Duodenal mucosa (tissue), 2 donors: ENCODE results near the gene KREMEN2.

Source experiments
- H3K27ac ChIP-seq: one replicate; pipeline ENCODE4 v1.7.0; 2013; ENCODE audit warnings: low read depth, low read length
- H3K27me3 ChIP-seq, 2 donors: one replicate each; pipeline ENCODE4 v1.7.0; 2013; ENCODE audit warnings: low read length in 2 of 2, control low read depth in 1 of 2; ENCODE audit not compliant: insufficient read depth in 2 of 2, control insufficient read depth in 1 of 2
- H3K36me3 ChIP-seq, 2 donors: one replicate each; pipeline ENCODE4 v1.7.0; 2013; ENCODE audit warnings: low read length in 2 of 2, control low read depth in 1 of 2; ENCODE audit not compliant: insufficient read depth in 2 of 2, control insufficient read depth in 1 of 2
- H3K4me1 ChIP-seq, 2 donors: one replicate each; pipeline ENCODE4 v1.7.0; 2013; ENCODE audit warnings: low read length in 2 of 2, control low read depth in 1 of 2; ENCODE audit not compliant: insufficient read depth in 2 of 2, control insufficient read depth in 1 of 2
- H3K4me3 ChIP-seq, 2 donors: one replicate each; pipeline ENCODE4 v1.7.0; 2013; ENCODE audit warnings: low read length in 2 of 2, low read depth in 1 of 2
- H3K9ac ChIP-seq, 2 donors: one replicate each; pipeline ENCODE4 v1.7.0; 2013; ENCODE audit warnings: low read length in 2 of 2, low read depth in 1 of 2
- H3K9me3 ChIP-seq, 2 donors: one replicate each; pipeline ENCODE4 v1.7.0; 2013; ENCODE audit warnings: low read length in 2 of 2, control low read depth in 1 of 2; ENCODE audit not compliant: control insufficient read depth in 1 of 2

KREMEN2 gene

GRCh38 chr16:2985462-2985861, 21.4 kb downstream of the KREMEN2 start:
- peaks cover 4 to 12% of the 10 kb centered on the region in 2 donors for H3K4me1 ChIP-seq
- H3K27me3 ChIP-seq, result no peaks in the 10 kb centered on the region
- H3K27ac ChIP-seq, result no peak overlapping the region
- H3K4me3 ChIP-seq, result no peak overlapping the region
- H3K9ac ChIP-seq, result no peak overlapping the region
- no peaks in the 10 kb centered on the region for H3K9me3 ChIP-seq
- H3K36me3 ChIP-seq, result no peaks in the 10 kb centered on the region

GRCh38 chr16:2985893-2986355, 21.8 kb downstream of the KREMEN2 start:
- H3K27me3 ChIP-seq, result no peaks in the 10 kb centered on the region
- H3K9ac ChIP-seq, result no peak overlapping the region

DNA sequence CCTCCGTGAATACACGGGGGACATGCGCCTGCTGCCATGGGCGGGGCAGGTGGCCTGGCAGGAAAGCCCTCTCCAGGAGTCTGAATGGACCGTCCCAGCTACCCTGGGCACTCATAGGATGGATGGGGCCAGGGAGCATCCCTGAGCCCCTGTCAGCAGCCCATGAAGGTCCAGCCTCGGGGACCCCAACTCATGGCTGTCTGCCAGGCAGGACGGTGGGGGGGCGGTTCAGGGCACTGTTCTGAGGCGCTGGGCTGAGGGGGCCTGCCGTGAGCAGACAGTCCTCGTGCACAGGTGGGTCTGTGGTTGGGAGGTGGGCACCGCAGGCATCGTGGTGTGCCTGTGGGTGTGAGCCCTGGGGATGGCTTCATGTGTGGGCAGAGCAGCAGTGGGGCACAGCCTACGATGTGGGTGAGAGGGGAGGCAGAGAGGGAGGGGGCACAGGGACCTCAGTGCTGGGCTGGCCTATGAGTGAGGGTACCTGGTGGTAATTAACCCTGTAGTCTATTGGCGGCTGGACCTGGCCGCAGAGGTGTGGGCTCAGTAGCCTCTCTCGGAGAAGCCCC, 22.6 kb downstream of the KREMEN2 start:
- no peaks in the 10 kb centered on the region for H3K9me3 ChIP-seq
- H3K27ac ChIP-seq, result no peak overlapping the region
- no peak overlapping the region for H3K4me3 ChIP-seq
- no peaks in the 10 kb centered on the region for H3K27me3 ChIP-seq
- H3K9ac ChIP-seq, result no peak overlapping the region
- H3K36me3 ChIP-seq, result no peaks in the 10 kb centered on the region
- peaks cover 0 to 4% of the 10 kb centered on the region in 2 donors for H3K4me1 ChIP-seq

More at GRCh38 chr16:2985893-2986355, 21.8 kb downstream of the KREMEN2 start:
- H3K4me1 ChIP-seq, result peaks cover 2 to 9% of the 10 kb centered on the region in 2 donors
- no peaks in the 10 kb centered on the region for H3K36me3 ChIP-seq
- H3K9me3 ChIP-seq, result no peaks in the 10 kb centered on the region
- no peak overlapping the region for H3K4me3 ChIP-seq
- no peak overlapping the region for H3K27ac ChIP-seq

DNA sequence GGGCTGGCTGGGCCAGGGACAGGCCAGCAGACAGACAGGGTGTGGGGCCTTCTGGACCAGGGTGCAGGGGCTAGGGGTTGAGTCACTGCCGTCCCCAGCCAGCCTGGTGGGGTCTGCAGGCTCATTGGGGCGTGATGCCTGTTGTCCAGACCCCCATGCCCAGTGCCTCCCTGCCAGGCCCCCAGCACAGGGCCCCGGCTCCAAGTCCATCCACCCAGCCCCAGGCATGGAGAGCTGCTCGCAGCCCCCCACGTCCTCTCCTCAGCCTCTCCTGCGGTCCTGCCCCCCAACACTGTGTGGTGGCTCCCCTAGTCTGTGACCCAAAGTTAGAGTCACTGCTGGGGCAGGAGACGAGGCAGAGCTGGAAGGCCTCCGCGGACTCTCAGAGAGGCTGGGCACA, 23.2 kb downstream of the KREMEN2 start:
- Histone ChIP-seq H3K4me1 (peaks cover 0 to 4% of the 10 kb centered on the region in 2 donors), H3K36me3 (no peaks in the 10 kb centered on the region), H3K27ac (no peak overlapping the region), H3K4me3 (no peak overlapping the region), H3K27me3 (no peaks in the 10 kb centered on the region), H3K9ac (no peak overlapping the region), H3K9me3 (no peaks in the 10 kb centered on the region)

GRCh38 chr16:2987833-2988232, 23.8 kb downstream of the KREMEN2 start:
- Histone ChIP-seq H3K36me3 (no peaks in the 10 kb centered on the region), H3K27me3 (no peaks in the 10 kb centered on the region), H3K27ac (no peak overlapping the region), H3K4me3 (no peak overlapping the region), H3K9ac (no peak overlapping the region), H3K9me3 (no peaks in the 10 kb centered on the region), H3K4me1 (peaks cover 0 to 4% of the 10 kb centered on the region in 2 donors)

- Histone ChIP-seq H3K36me3 (no peaks in the 10 kb centered on the region), H3K4me3 (no peak overlapping the region), H3K9me3 (no peaks in the 10 kb centered on the region), H3K27ac (no peak overlapping the region), H3K9ac (no peak overlapping the region), H3K4me1 (peaks cover 0 to 4% of the 10 kb centered on the region in 2 donors), H3K27me3 (no peaks in the 10 kb centered on the region)
Observed at GRCh38 chr16:2988590-2989099, 24.6 kb downstream of the KREMEN2 start.

- Histone ChIP-seq H3K27me3 (no peaks in the 10 kb centered on the region), H3K36me3 (no peaks in the 10 kb centered on the region), H3K4me1 (no peaks in the 10 kb centered on the region), H3K4me3 (no peak overlapping the region), H3K27ac (no peak overlapping the region), H3K9me3 (no peaks in the 10 kb centered on the region), H3K9ac (no peak overlapping the region)
Observed at GRCh38 chr16:2990891-2991290, 26.8 kb downstream of the KREMEN2 start.

- Histone ChIP-seq H3K9ac (no peak overlapping the region), H3K4me3 (no peak overlapping the region), H3K36me3 (no peaks in the 10 kb centered on the region), H3K9me3 (no peaks in the 10 kb centered on the region), H3K4me1 (no peaks in the 10 kb centered on the region), H3K27ac (no peak overlapping the region), H3K27me3 (no peaks in the 10 kb centered on the region)
Observed at GRCh38 chr16:2991566-2992261, 27.6 kb downstream of the KREMEN2 start.

DNA sequence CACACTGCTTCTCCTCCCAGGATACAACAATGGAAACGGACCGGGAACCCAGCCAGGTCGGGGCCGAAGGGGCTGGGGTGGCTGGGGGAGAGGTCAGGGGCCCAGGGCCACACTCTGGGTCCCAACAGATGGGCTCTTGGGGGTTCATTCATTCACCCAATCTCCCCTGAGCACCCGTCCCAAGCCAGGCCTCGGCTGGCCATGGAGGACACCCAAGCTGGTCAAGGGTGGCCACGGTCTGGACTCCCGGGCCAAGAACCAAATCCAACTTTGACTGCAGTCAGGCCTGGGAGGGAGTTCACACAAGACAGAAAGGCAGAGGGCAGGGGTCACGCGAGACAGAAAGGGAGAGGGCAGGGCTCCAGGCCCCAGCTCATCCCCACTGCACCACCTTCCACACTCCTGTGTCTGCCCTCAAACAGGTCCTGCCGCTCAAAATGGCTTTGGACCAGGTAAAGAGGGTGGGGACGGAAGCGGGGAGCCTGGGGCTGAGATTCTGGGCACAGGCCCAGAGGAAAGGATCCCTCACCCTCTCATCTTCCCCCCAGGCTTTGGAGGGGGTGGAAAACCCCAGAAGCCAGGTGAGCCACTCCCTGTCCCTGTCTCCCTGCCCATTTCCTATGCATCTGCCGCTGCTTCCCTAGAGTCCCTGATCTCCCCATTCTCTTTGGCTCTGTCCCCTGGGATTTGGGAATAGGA, 28.5 kb downstream of the KREMEN2 start:
- Histone ChIP-seq H3K27me3 (no peaks in the 10 kb centered on the region), H3K9ac (no peak overlapping the region), H3K4me1 (no peaks in the 10 kb centered on the region), H3K9me3 (no peaks in the 10 kb centered on the region), H3K4me3 (no peak overlapping the region), H3K27ac (no peak overlapping the region), H3K36me3 (no peaks in the 10 kb centered on the region)

- H3K27me3 ChIP-seq, result no peaks in the 10 kb centered on the region
- H3K36me3 ChIP-seq, result no peaks in the 10 kb centered on the region
Observed at GRCh38 chr16:2996298-2996697, 32.2 kb downstream of the KREMEN2 start.

More at GRCh38 chr16:2996298-2996697, 32.2 kb downstream of the KREMEN2 start:
- H3K9ac ChIP-seq, result no peak overlapping the region
- no peaks in the 10 kb centered on the region for H3K4me1 ChIP-seq
- H3K4me3 ChIP-seq, result no peak overlapping the region
- no peak overlapping the region for H3K27ac ChIP-seq
- H3K9me3 ChIP-seq, result no peaks in the 10 kb centered on the region
